ENCODE results near the gene CRYL1. TPM values are rescaled to one million over a fixed set of nuclear protein-coding genes. Genes with fewer than 3 reads are reported as not detected.

Gene CRYL1
- total RNA-seq, 2 experiments from 2014 or later: 8.9 to 9.3 TPM

- no peak for DNase-seq
- CTCF ChIA-PET: no interaction called here
- Mint-ChIP-seq H3K27me3 (ENCODE audit: low read depth) (no peaks in the 10 kb centered on the region), H3K4me1 (ENCODE audit: low read depth) (no peaks in the 10 kb centered on the region), H3K36me3 (ENCODE audit: low read depth) (no peaks in the 10 kb centered on the region), H3K27ac (no peak overlapping the region), H3K9me3 (no peaks in the 10 kb centered on the region), H3K4me3 (no peak overlapping the region)
- intact Hi-C loops (cut with micrococcal nuclease): no loop called here
Observed at GRCh38 chr13:20398459-20398858, 127.2 kb downstream of the CRYL1 start.

- H3K27ac Mint-ChIP-seq: no peak overlapping the region
- H3K27me3 Mint-ChIP-seq (ENCODE audit: low read depth): no peaks in the 10 kb centered on the region
- CTCF ChIA-PET: no interaction called here
Observed at GRCh38 chr13:20397896-20398295, 127.8 kb downstream of the CRYL1 start.

GRCh38 chr13:20395061-20395916 lies 130.4 kb downstream of the CRYL1 start:
- H3K36me3 Mint-ChIP-seq (ENCODE audit: low read depth): no peaks in the 10 kb centered on the region
- H3K27ac Mint-ChIP-seq: no peak overlapping the region

More at GRCh38 chr13:20397896-20398295, 127.8 kb downstream of the CRYL1 start:
- Mint-ChIP-seq H3K4me1 (ENCODE audit: low read depth) (no peaks in the 10 kb centered on the region), H3K4me3 (no peak overlapping the region), H3K9me3 (no peaks in the 10 kb centered on the region), H3K36me3 (ENCODE audit: low read depth) (no peaks in the 10 kb centered on the region)
- intact Hi-C loops (cut with micrococcal nuclease): no loop called here
- no peak for DNase-seq

GRCh38 chr13:20394506-20394905 lies 131.2 kb downstream of the CRYL1 start:
- Mint-ChIP-seq H3K27me3 (ENCODE audit: low read depth) (no peaks in the 10 kb centered on the region), H3K4me1 (ENCODE audit: low read depth) (no peaks in the 10 kb centered on the region), H3K27ac (no peak overlapping the region), H3K4me3 (no peak overlapping the region), H3K36me3 (ENCODE audit: low read depth) (no peaks in the 10 kb centered on the region), H3K9me3 (no peaks in the 10 kb centered on the region)
- DNase-seq: no peak
- CTCF ChIA-PET: interaction anchor here (0.5 kb wide), 1 partner anchor 98 kb away, joined by 3 read pairs; no protein-coding TSS in a partner anchor
- intact Hi-C loops (cut with micrococcal nuclease): no loop called here

More at GRCh38 chr13:20395061-20395916, 130.4 kb downstream of the CRYL1 start:
- Mint-ChIP-seq H3K4me1 (ENCODE audit: low read depth) (no peaks in the 10 kb centered on the region), H3K27me3 (ENCODE audit: low read depth) (no peaks in the 10 kb centered on the region), H3K9me3 (no peaks in the 10 kb centered on the region), H3K4me3 (no peak overlapping the region)
- DNase-seq: no peak
- intact Hi-C loops (cut with micrococcal nuclease): no loop called here
- CTCF ChIA-PET: no interaction called here

- no peaks in the 10 kb centered on the region for H3K9me3 Mint-ChIP-seq
- no peaks in the 10 kb centered on the region for H3K27me3 Mint-ChIP-seq (ENCODE audit: low read depth)
- intact Hi-C loops (cut with micrococcal nuclease): no loop called here
- H3K36me3 Mint-ChIP-seq (ENCODE audit: low read depth): no peaks in the 10 kb centered on the region
- H3K27ac Mint-ChIP-seq: no peak overlapping the region
- no peaks in the 10 kb centered on the region for H3K4me1 Mint-ChIP-seq (ENCODE audit: low read depth)
- H3K4me3 Mint-ChIP-seq: no peak overlapping the region
- no peak for DNase-seq
- CTCF ChIA-PET: interaction anchor here (0.5 kb wide), 1 partner anchor 99 kb away, joined by 3 read pairs; no protein-coding TSS in a partner anchor
Observed at GRCh38 chr13:20394169-20394501, 131.5 kb downstream of the CRYL1 start.

- Mint-ChIP-seq H3K9me3 (no peaks in the 10 kb centered on the region), H3K27me3 (ENCODE audit: low read depth) (no peaks in the 10 kb centered on the region)
- DNase-seq: no peak
Observed at GRCh38 chr13:20393273-20394168, 132.1 kb downstream of the CRYL1 start.

GRCh38 chr13:20392530-20392929 lies 133.1 kb downstream of the CRYL1 start:
- Mint-ChIP-seq H3K27me3 (ENCODE audit: low read depth) (no peaks in the 10 kb centered on the region), H3K4me1 (ENCODE audit: low read depth) (peaks cover 2% of the 10 kb centered on the region), H3K4me3 (no peak overlapping the region), H3K27ac (no peak overlapping the region), H3K36me3 (ENCODE audit: low read depth) (no peaks in the 10 kb centered on the region), H3K9me3 (no peaks in the 10 kb centered on the region)
- intact Hi-C loops (cut with micrococcal nuclease): no loop called here
- DNase-seq: no peak
- CTCF ChIA-PET: no interaction called here

More at GRCh38 chr13:20393273-20394168, 132.1 kb downstream of the CRYL1 start:
- H3K36me3 Mint-ChIP-seq (ENCODE audit: low read depth): no peaks in the 10 kb centered on the region
- H3K4me1 Mint-ChIP-seq (ENCODE audit: low read depth): no peaks in the 10 kb centered on the region
- H3K27ac Mint-ChIP-seq: no peak overlapping the region
- no peak overlapping the region for H3K4me3 Mint-ChIP-seq
- CTCF ChIA-PET: no interaction called here
- intact Hi-C loops (cut with micrococcal nuclease): no loop called here

GRCh38 chr13:20391597-20392452 lies 133.8 kb downstream of the CRYL1 start:
- DNase-seq: no peak
- Mint-ChIP-seq H3K27ac (no peak overlapping the region), H3K36me3 (ENCODE audit: low read depth) (no peaks in the 10 kb centered on the region), H3K9me3 (peaks cover under 1% of the 10 kb centered on the region), H3K27me3 (ENCODE audit: low read depth) (no peaks in the 10 kb centered on the region), H3K4me3 (no peak overlapping the region), H3K4me1 (ENCODE audit: low read depth) (peaks cover 4% of the 10 kb centered on the region)
- intact Hi-C loops (cut with micrococcal nuclease): no loop called here
- CTCF ChIA-PET: interaction anchor here (0.6 kb wide), 1 partner anchor 328 kb away, joined by 3 read pairs; no protein-coding TSS in a partner anchor

- intact Hi-C loops (cut with micrococcal nuclease): no loop called here
- Mint-ChIP-seq H3K36me3 (ENCODE audit: low read depth) (no peaks in the 10 kb centered on the region), H3K4me3 (no peak overlapping the region), H3K9me3 (peaks cover 3% of the 10 kb centered on the region), H3K27ac (no peak overlapping the region), H3K4me1 (ENCODE audit: low read depth) (peaks cover 4% of the 10 kb centered on the region), H3K27me3 (ENCODE audit: low read depth) (no peaks in the 10 kb centered on the region)
- CTCF ChIA-PET: no interaction called here
- DNase-seq: no peak
Observed at GRCh38 chr13:20390526-20391175, 135.0 kb downstream of the CRYL1 start.

GRCh38 chr13:20389696-20390525 lies 135.7 kb downstream of the CRYL1 start:
- Mint-ChIP-seq H3K9me3 (peaks cover 3% of the 10 kb centered on the region), H3K4me1 (ENCODE audit: low read depth) (peaks cover 4% of the 10 kb centered on the region), H3K27ac (no peak overlapping the region), H3K4me3 (no peak overlapping the region), H3K36me3 (ENCODE audit: low read depth) (no peaks in the 10 kb centered on the region), H3K27me3 (ENCODE audit: low read depth) (no peaks in the 10 kb centered on the region)
- intact Hi-C loops (cut with micrococcal nuclease): no loop called here
- CTCF ChIA-PET: no interaction called here
- DNase-seq: no peak

GRCh38 chr13:20388184-20388583 lies 137.5 kb downstream of the CRYL1 start:
- Mint-ChIP-seq H3K27me3 (ENCODE audit: low read depth) (no peaks in the 10 kb centered on the region), H3K36me3 (ENCODE audit: low read depth) (no peaks in the 10 kb centered on the region), H3K27ac (no peak overlapping the region), H3K4me1 (ENCODE audit: low read depth) (peaks cover 4% of the 10 kb centered on the region), H3K4me3 (no peak overlapping the region), H3K9me3 (peaks cover 3% of the 10 kb centered on the region)
- no peak for DNase-seq
- intact Hi-C loops (cut with micrococcal nuclease): no loop called here
- CTCF ChIA-PET: no interaction called here
